ENCODE results near the gene EPHA3. TPM values are rescaled to one million over a fixed set of nuclear protein-coding genes. Genes with fewer than 3 reads are reported as not detected.

The EPHA3 gene
- total and polyA plus RNA-seq, 2 donors (not counting 1 experiment from before 2014, with no cell fraction given), result 0.01 TPM; not detected in 1

DNA sequence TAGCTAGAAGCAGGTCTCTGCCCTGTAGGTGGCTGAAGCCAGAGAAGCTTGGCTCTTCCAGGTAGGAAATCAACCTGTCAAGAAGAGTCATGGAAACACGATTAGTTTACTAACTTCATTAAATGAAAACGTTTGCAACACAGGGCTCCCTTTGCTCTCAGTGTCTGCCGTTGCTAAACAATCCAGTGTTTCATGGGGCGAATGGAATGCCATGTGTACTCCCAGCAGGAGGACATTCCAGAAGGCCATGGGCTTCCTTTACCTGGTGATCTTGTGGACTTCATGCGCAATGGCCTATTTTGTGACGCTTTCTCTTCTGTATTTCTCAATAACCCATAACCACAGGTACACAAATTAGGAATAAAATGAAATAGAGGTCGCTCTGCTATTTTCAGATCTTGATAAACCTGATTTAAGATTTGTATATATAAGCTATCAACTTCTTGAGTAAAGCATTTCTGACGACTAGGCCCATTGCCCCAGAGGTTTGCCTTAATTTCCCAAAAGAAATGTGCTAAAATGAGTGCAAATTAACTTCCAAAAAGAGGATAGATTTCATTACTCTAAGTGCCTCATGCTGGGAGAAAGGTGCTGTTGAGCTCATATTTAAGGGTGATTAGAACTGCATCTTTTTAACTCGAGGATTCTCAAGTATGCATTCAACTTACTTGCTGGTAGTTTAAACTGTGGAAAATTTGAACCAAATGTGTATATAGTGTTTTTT is 171.0 kb downstream of the EPHA3 start:
- H2AFZ ChIP-seq (ENCODE audit: insufficient read depth, low read depth, low read length, poor library complexity, severe bottlenecking), result no peak overlapping the region
- no peaks in the 10 kb centered on the region for H3K79me2 ChIP-seq (ENCODE audit: control insufficient read depth, insufficient read depth, low read length)
- H3K27ac Mint-ChIP-seq, result no peak overlapping the region
- intact Hi-C loops (cut with micrococcal nuclease), result no loop called here
- H3K4me2 ChIP-seq (replicated peaks; ENCODE audit: low read depth, low read length, poor library complexity, severe bottlenecking), result no peak overlapping the region
- no peak for TF ChIP-seq EZH2 (IDR thresholded peaks at IDR 0.05; ENCODE audit: borderline replicate concordance, insufficient read depth, low read depth, low read length, poor library complexity, severe bottlenecking)
- TF ChIP-seq, protein P1, sequence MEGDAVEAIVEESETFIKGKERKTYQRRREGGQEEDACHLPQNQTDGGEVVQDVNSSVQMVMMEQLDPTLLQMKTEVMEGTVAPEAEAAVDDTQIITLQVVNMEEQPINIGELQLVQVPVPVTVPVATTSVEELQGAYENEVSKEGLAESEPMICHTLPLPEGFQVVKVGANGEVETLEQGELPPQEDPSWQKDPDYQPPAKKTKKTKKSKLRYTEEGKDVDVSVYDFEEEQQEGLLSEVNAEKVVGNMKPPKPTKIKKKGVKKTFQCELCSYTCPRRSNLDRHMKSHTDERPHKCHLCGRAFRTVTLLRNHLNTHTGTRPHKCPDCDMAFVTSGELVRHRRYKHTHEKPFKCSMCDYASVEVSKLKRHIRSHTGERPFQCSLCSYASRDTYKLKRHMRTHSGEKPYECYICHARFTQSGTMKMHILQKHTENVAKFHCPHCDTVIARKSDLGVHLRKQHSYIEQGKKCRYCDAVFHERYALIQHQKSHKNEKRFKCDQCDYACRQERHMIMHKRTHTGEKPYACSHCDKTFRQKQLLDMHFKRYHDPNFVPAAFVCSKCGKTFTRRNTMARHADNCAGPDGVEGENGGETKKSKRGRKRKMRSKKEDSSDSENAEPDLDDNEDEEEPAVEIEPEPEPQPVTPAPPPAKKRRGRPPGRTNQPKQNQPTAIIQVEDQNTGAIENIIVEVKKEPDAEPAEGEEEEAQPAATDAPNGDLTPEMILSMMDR (IDR thresholded peaks at IDR 0.05), result no peak
- no peak overlapping the region for H3K4me3 ChIP-seq (ENCODE audit: control extremely low read depth in 1 of 5, extremely low read depth in 1 of 5, insufficient read depth in 1 of 5, low read depth in 2 of 5, low read length in 4 of 5)
- H3K36me3 ChIP-seq (replicated peaks in 1 of 2; ENCODE audit: control extremely low read depth in 1 of 2, control insufficient read depth in 1 of 2, extremely low read depth in 1 of 2, insufficient read depth in 2 of 2, low read length in 1 of 2), result no peaks in the 10 kb centered on the region
- no peak overlapping the region for H3K4me3 Mint-ChIP-seq
- POLR2A ChIA-PET, result no interaction called here
- no peaks in the 10 kb centered on the region for H4K20me1 ChIP-seq (ENCODE audit: control insufficient read depth, insufficient read depth, low read length, poor library complexity, severe bottlenecking)
- H3K9me3 ChIP-seq (ENCODE audit: control extremely low read depth in 1 of 3, control insufficient read depth in 2 of 3, insufficient read depth in 1 of 3, low read length in 2 of 3), result no peaks in the 10 kb centered on the region
- H3K27me3 ChIP-seq (replicated peaks in 1 of 4; ENCODE audit: control extremely low read depth in 1 of 4, control insufficient read depth in 3 of 4, insufficient read depth in 4 of 4, low read length in 3 of 4), result no peaks in the 10 kb centered on the region
- H3K9ac ChIP-seq (ENCODE audit: low read length), result no peak overlapping the region
- no peaks in the 10 kb centered on the region for H3K9me3 Mint-ChIP-seq (ENCODE audit: insufficient read depth)
- no peak overlapping the region for H3K27ac ChIP-seq (ENCODE audit: low read length in 2 of 2)
- no peaks in the 10 kb centered on the region for H3K4me1 ChIP-seq (ENCODE audit: control insufficient read depth in 2 of 2, insufficient read depth in 2 of 2, low read length in 2 of 2)
- no peaks in the 10 kb centered on the region for H3K27me3 Mint-ChIP-seq
- 96% methylated on average over 4 of the region's 9 CpGs for WGBS (ENCODE audit: insufficient coverage)
- DNase-seq (no peak), ATAC-seq (ENCODE audit: low read depth) (no peak)
- no peaks in the 10 kb centered on the region for H3K4me1 Mint-ChIP-seq
- CTCF ChIA-PET, result no interaction called here

DNA sequence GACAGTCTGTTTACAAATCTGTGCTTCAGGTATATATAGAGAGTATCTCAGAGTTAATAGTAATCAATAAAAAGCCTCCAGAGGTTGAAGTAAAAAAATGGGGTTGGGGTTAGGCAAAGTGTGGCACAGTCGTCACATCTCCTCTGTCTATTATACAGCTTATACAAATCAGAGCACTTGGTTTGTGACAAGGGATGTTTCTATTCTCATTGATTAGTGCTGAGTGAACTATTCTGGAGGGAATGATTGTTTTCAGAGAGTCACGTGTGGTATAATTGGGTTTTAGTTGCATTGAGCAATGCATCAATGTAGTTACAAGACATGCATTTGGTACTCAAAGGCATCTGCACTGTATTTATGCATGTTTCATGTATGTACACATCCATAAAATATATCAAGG is 172.9 kb downstream of the EPHA3 start:
- Histone ChIP-seq H3K4me1 (ENCODE audit: control insufficient read depth in 2 of 2, insufficient read depth in 2 of 2, low read length in 2 of 2) (no peaks in the 10 kb centered on the region), H4K20me1 (ENCODE audit: control insufficient read depth, insufficient read depth, low read length, poor library complexity, severe bottlenecking) (no peaks in the 10 kb centered on the region), H3K9ac (ENCODE audit: low read length) (no peak overlapping the region), H3K9me3 (ENCODE audit: control extremely low read depth in 1 of 3, control insufficient read depth in 2 of 3, insufficient read depth in 1 of 3, low read length in 2 of 3) (no peaks in the 10 kb centered on the region), H2AFZ (ENCODE audit: insufficient read depth, low read depth, low read length, poor library complexity, severe bottlenecking) (no peak overlapping the region), H3K79me2 (ENCODE audit: control insufficient read depth, insufficient read depth, low read length) (no peaks in the 10 kb centered on the region), H3K4me3 (ENCODE audit: control extremely low read depth in 1 of 5, extremely low read depth in 1 of 5, insufficient read depth in 1 of 5, low read depth in 2 of 5, low read length in 4 of 5) (no peak overlapping the region), H3K36me3 (replicated peaks in 1 of 2; ENCODE audit: control extremely low read depth in 1 of 2, control insufficient read depth in 1 of 2, extremely low read depth in 1 of 2, insufficient read depth in 2 of 2, low read length in 1 of 2) (no peaks in the 10 kb centered on the region), H3K4me2 (replicated peaks; ENCODE audit: low read depth, low read length, poor library complexity, severe bottlenecking) (no peak overlapping the region), H3K27ac (ENCODE audit: low read length in 2 of 2) (no peak overlapping the region), H3K27me3 (replicated peaks in 1 of 4; ENCODE audit: control extremely low read depth in 1 of 4, control insufficient read depth in 3 of 4, insufficient read depth in 4 of 4, low read length in 3 of 4) (no peaks in the 10 kb centered on the region)
- H3K9me3 Mint-ChIP-seq (ENCODE audit: insufficient read depth), result no peaks in the 10 kb centered on the region
- WGBS (ENCODE audit: insufficient coverage), result no CpG with 5 or more reads among the region's 2 CpGs
- no peak for TF ChIP-seq EZH2 (IDR thresholded peaks at IDR 0.05; ENCODE audit: borderline replicate concordance, insufficient read depth, low read depth, low read length, poor library complexity, severe bottlenecking)
- TF ChIP-seq, protein P1 (IDR thresholded peaks at IDR 0.05), result no peak
- intact Hi-C loops (cut with micrococcal nuclease), result no loop called here
- H3K27ac Mint-ChIP-seq, result no peak overlapping the region
- no peaks in the 10 kb centered on the region for H3K4me1 Mint-ChIP-seq
- ATAC-seq (ENCODE audit: low read depth), result no peak
- CTCF ChIA-PET, result no interaction called here
- H3K27me3 Mint-ChIP-seq, result no peaks in the 10 kb centered on the region
- no peak overlapping the region for H3K4me3 Mint-ChIP-seq
- no peak for DNase-seq
- POLR2A ChIA-PET, result no interaction called here

All from B cell (primary cell).